ENCODE data around the gene PAX7.

Gene PAX7

GRCh38 chr1:18628511-18628910, 2.1 kb upstream of the PAX7 start:
- H3K27me3 ChIP-seq (ENCODE audit: control insufficient read depth, insufficient read depth, low read length) = peaks cover 98% of the 10 kb centered on the region
- H3K9ac ChIP-seq (ENCODE audit: low read length) = no peak overlapping the region
- no peaks in the 10 kb centered on the region for H3K9me3 ChIP-seq (ENCODE audit: control insufficient read depth, insufficient read depth, low read depth, low read length)
- no peak overlapping the region for H3K27ac ChIP-seq (ENCODE audit: low read depth, low read length)
- H3K36me3 ChIP-seq (ENCODE audit: control insufficient read depth, insufficient read depth, low read length) = no peaks in the 10 kb centered on the region
- peaks cover 40% of the 10 kb centered on the region for H3K4me1 ChIP-seq (ENCODE audit: control insufficient read depth, insufficient read depth, low read length)
- H3K4me3 ChIP-seq (ENCODE audit: low read depth, low read length) = no peak overlapping the region

- Histone ChIP-seq H3K9me3 (ENCODE audit: control insufficient read depth, insufficient read depth, low read depth, low read length) (no peaks in the 10 kb centered on the region), H3K4me1 (ENCODE audit: control insufficient read depth, insufficient read depth, low read length) (peaks cover 40% of the 10 kb centered on the region), H3K27me3 (ENCODE audit: control insufficient read depth, insufficient read depth, low read length) (peaks cover 98% of the 10 kb centered on the region), H3K27ac (ENCODE audit: low read depth, low read length) (no peak overlapping the region), H3K9ac (ENCODE audit: low read length) (peak overlapping the region; percentile 18), H3K4me3 (ENCODE audit: low read depth, low read length) (peak overlapping the region; percentile 65), H3K36me3 (ENCODE audit: control insufficient read depth, insufficient read depth, low read length) (no peaks in the 10 kb centered on the region)
These were observed 761 bp upstream of the PAX7 start for GRCh38 chr1:18629659-18630510.

- Histone ChIP-seq H3K4me3 (ENCODE audit: low read depth, low read length) (peak overlapping the region; percentile 56), H3K27ac (ENCODE audit: low read depth, low read length) (no peak overlapping the region), H3K36me3 (ENCODE audit: control insufficient read depth, insufficient read depth, low read length) (no peaks in the 10 kb centered on the region), H3K27me3 (ENCODE audit: control insufficient read depth, insufficient read depth, low read length) (peaks cover 98% of the 10 kb centered on the region), H3K4me1 (ENCODE audit: control insufficient read depth, insufficient read depth, low read length) (peaks cover 47% of the 10 kb centered on the region), H3K9me3 (ENCODE audit: control insufficient read depth, insufficient read depth, low read depth, low read length) (no peaks in the 10 kb centered on the region), H3K9ac (ENCODE audit: low read length) (no peak overlapping the region)
These were observed 1.0 kb downstream of the PAX7 start for GRCh38 chr1:18631496-18632217.

- H3K9ac ChIP-seq (ENCODE audit: low read length) = no peak overlapping the region
- no peak overlapping the region for H3K27ac ChIP-seq (ENCODE audit: low read depth, low read length)
- H3K36me3 ChIP-seq (ENCODE audit: control insufficient read depth, insufficient read depth, low read length) = no peaks in the 10 kb centered on the region
- 0 out of 2 replicates have a peak overlapping the region, but pooled peaks have one; percentile 56 for H3K4me3 ChIP-seq (ENCODE audit: low read depth, low read length)
- H3K4me1 ChIP-seq (ENCODE audit: control insufficient read depth, insufficient read depth, low read length) = peaks cover 47% of the 10 kb centered on the region
- H3K9me3 ChIP-seq (ENCODE audit: control insufficient read depth, insufficient read depth, low read depth, low read length) = no peaks in the 10 kb centered on the region
- H3K27me3 ChIP-seq (ENCODE audit: control insufficient read depth, insufficient read depth, low read length) = peaks cover 99% of the 10 kb centered on the region
These were observed 1.6 kb downstream of the PAX7 start for GRCh38 chr1:18632218-18632588.

GRCh38 chr1:18632783-18633421, 2.3 kb downstream of the PAX7 start:
- H3K9ac ChIP-seq (ENCODE audit: low read length) = no peak overlapping the region
- H3K4me3 ChIP-seq (ENCODE audit: low read depth, low read length) = peak overlapping the region; percentile 20
- no peaks in the 10 kb centered on the region for H3K9me3 ChIP-seq (ENCODE audit: control insufficient read depth, insufficient read depth, low read depth, low read length)
- H3K4me1 ChIP-seq (ENCODE audit: control insufficient read depth, insufficient read depth, low read length) = peaks cover 47% of the 10 kb centered on the region
- no peaks in the 10 kb centered on the region for H3K36me3 ChIP-seq (ENCODE audit: control insufficient read depth, insufficient read depth, low read length)
- no peak overlapping the region for H3K27ac ChIP-seq (ENCODE audit: low read depth, low read length)
- peaks cover 99% of the 10 kb centered on the region for H3K27me3 ChIP-seq (ENCODE audit: control insufficient read depth, insufficient read depth, low read length)

GRCh38 chr1:18633422-18634155, 2.9 kb downstream of the PAX7 start:
- no peak overlapping the region for H3K4me3 ChIP-seq (ENCODE audit: low read depth, low read length)
- H3K4me1 ChIP-seq (ENCODE audit: control insufficient read depth, insufficient read depth, low read length) = peaks cover 47% of the 10 kb centered on the region
- H3K27me3 ChIP-seq (ENCODE audit: control insufficient read depth, insufficient read depth, low read length) = peaks cover 99% of the 10 kb centered on the region
- H3K27ac ChIP-seq (ENCODE audit: low read depth, low read length) = no peak overlapping the region
- no peaks in the 10 kb centered on the region for H3K9me3 ChIP-seq (ENCODE audit: control insufficient read depth, insufficient read depth, low read depth, low read length)
- H3K36me3 ChIP-seq (ENCODE audit: control insufficient read depth, insufficient read depth, low read length) = no peaks in the 10 kb centered on the region
- H3K9ac ChIP-seq (ENCODE audit: low read length) = no peak overlapping the region

- H3K4me3 ChIP-seq (ENCODE audit: low read depth, low read length) = no peak overlapping the region
- H3K36me3 ChIP-seq (ENCODE audit: control insufficient read depth, insufficient read depth, low read length) = no peaks in the 10 kb centered on the region
- peaks cover 99% of the 10 kb centered on the region for H3K27me3 ChIP-seq (ENCODE audit: control insufficient read depth, insufficient read depth, low read length)
- H3K27ac ChIP-seq (ENCODE audit: low read depth, low read length) = no peak overlapping the region
- peaks cover 45% of the 10 kb centered on the region for H3K4me1 ChIP-seq (ENCODE audit: control insufficient read depth, insufficient read depth, low read length)
- H3K9me3 ChIP-seq (ENCODE audit: control insufficient read depth, insufficient read depth, low read depth, low read length) = no peaks in the 10 kb centered on the region
- H3K9ac ChIP-seq (ENCODE audit: low read length) = no peak overlapping the region
These were observed 3.6 kb downstream of the PAX7 start for GRCh38 chr1:18634276-18634675.

- Histone ChIP-seq H3K27ac (ENCODE audit: low read depth, low read length) (no peak overlapping the region), H3K9ac (ENCODE audit: low read length) (no peak overlapping the region), H3K4me3 (ENCODE audit: low read depth, low read length) (no peak overlapping the region), H3K9me3 (ENCODE audit: control insufficient read depth, insufficient read depth, low read depth, low read length) (no peaks in the 10 kb centered on the region), H3K27me3 (ENCODE audit: control insufficient read depth, insufficient read depth, low read length) (peaks cover 99% of the 10 kb centered on the region), H3K36me3 (ENCODE audit: control insufficient read depth, insufficient read depth, low read length) (no peaks in the 10 kb centered on the region), H3K4me1 (ENCODE audit: control insufficient read depth, insufficient read depth, low read length) (peaks cover 42% of the 10 kb centered on the region)
These were observed 4.5 kb downstream of the PAX7 start for GRCh38 chr1:18635070-18635577.

- Histone ChIP-seq H3K27me3 (ENCODE audit: control insufficient read depth, insufficient read depth, low read length) (peaks cover 99% of the 10 kb centered on the region), H3K4me3 (ENCODE audit: low read depth, low read length) (peak overlapping the region; percentile 57), H3K4me1 (ENCODE audit: control insufficient read depth, insufficient read depth, low read length) (peaks cover 44% of the 10 kb centered on the region), H3K9ac (ENCODE audit: low read length) (no peak overlapping the region), H3K36me3 (ENCODE audit: control insufficient read depth, insufficient read depth, low read length) (no peaks in the 10 kb centered on the region), H3K27ac (ENCODE audit: low read depth, low read length) (no peak overlapping the region), H3K9me3 (ENCODE audit: control insufficient read depth, insufficient read depth, low read depth, low read length) (no peaks in the 10 kb centered on the region)
These were observed 5.4 kb downstream of the PAX7 start for GRCh38 chr1:18635891-18636595.

Data from HUES6 (cell line).